Panc1 (cell line): Measurements from ENCODE around the gene SLAIN2. TPM values are rescaled to one million over a fixed set of nuclear protein-coding genes. Genes with fewer than 3 reads are reported as not detected.

Experiments used
- ATAC-seq: fragments of 200-7000 bp; cut with Tn5 transposase; 2 replicates; pipeline ENCODE4 v1.9.1; 2020; ENCODE audit warnings: mild to moderate bottlenecking, moderate library complexity
- BruUV-seq: library from RNA; stranded (reverse); fragments of 400-500 nt; replicated peaks from 2 replicates; lab custom pipeline; 2021; lab: Mats Ljungman, UMichigan
- CTCF ChIA-PET: fragments of 300-600 bp; sonication (Branson Sonifier 250); formaldehyde crosslinking; loops from one replicate; lab custom pipeline; 2022; ENCODE audit warnings: antibody characterized with exemption; lab: Charles Lee
- POLR2A ChIA-PET: fragments of 300-600 bp; sonication (Branson Sonifier 250); formaldehyde crosslinking; loops from one replicate; lab custom pipeline; 2022; ENCODE audit warnings: antibody characterized with exemption; lab: Charles Lee
- DNase-seq: peaks from one replicate; pipeline ENCODE4 v3.0.0-alpha.2; 2010; ENCODE audit warnings: low read depth, low spot score
- H3K27ac ChIP-seq: 2 replicates; pipeline ENCODE4 v1.5.1; 2011; ENCODE audit warnings: mild to moderate bottlenecking, low read length, inconsistent platforms
- H3K27me3 ChIP-seq: fragments of 200-500 bp; sonication (Bioruptor generic); 2 replicates; pipeline ENCODE4 v1.6.0; 2014; ENCODE audit warnings: low read length, inconsistent platforms; ENCODE audit not compliant: control insufficient read depth, insufficient read depth
- H3K36me3 ChIP-seq: fragments of 200-500 bp; sonication (Bioruptor generic); 2 replicates; pipeline ENCODE4 v1.5.1; 2014; ENCODE audit warnings: inconsistent platforms, mild to moderate bottlenecking, low read length, moderate library complexity; ENCODE audit not compliant: control insufficient read depth, insufficient read depth
- H3K4me1 ChIP-seq: 2 replicates; pipeline ENCODE4 v1.5.1; 2011; ENCODE audit warnings: inconsistent platforms, mild to moderate bottlenecking, low read length, moderate library complexity; ENCODE audit not compliant: control insufficient read depth, insufficient read depth
- H3K4me3 ChIP-seq, 2 experiments: 2 replicates each; pipeline ENCODE4 v1.5.1; 2011 to 2012; ENCODE audit warnings: low read depth in 2 of 2, low read length in 2 of 2, mild to moderate bottlenecking in 2 of 2, inconsistent platforms in 1 of 2, moderate library complexity in 1 of 2
- H3K9me3 ChIP-seq: fragments of 200-500 bp; sonication (Bioruptor generic); 2 replicates; pipeline ENCODE4 v1.5.1; 2014; ENCODE audit warnings: low read depth, mild to moderate bottlenecking, inconsistent platforms, low read length, moderate library complexity; ENCODE audit not compliant: control insufficient read depth, insufficient read depth
- CTCF ChIP-seq: fragments of 450-650 bp; IDR thresholded peaks from 2 replicates; pipeline ENCODE4 v1.5.1; 2017; ENCODE audit warnings: mild to moderate bottlenecking
- POLR2AphosphoS5 ChIP-seq: IDR thresholded peaks from 2 replicates; pipeline ENCODE4 v1.6.1; 2012; ENCODE audit warnings: mild to moderate bottlenecking, low read depth, low read length, moderate library complexity
- SIN3A ChIP-seq: IDR thresholded peaks from 2 replicates; pipeline ENCODE4 v1.6.1; 2012; ENCODE audit warnings: low read depth, mild to moderate bottlenecking, low read length, moderate library complexity, borderline replicate concordance; ENCODE audit not compliant: insufficient read depth
- TCF7L2 ChIP-seq: IDR thresholded peaks from 2 replicates; pipeline ENCODE4 v1.6.1; 2011; ENCODE audit warnings: mild to moderate bottlenecking, low read depth, low read length, inconsistent platforms
- in situ Hi-C: cut with HindIII; loops from 2 replicates; pipeline ENCODE4 v1.10.0; 2016; ENCODE audit warnings: low sequenced_read_pairs, low pct_unique_long_range_greater_than_20kb
- intact Hi-C: fragments of 100-400 bp; cut with micrococcal nuclease; formaldehyde crosslinking; loops from one replicate; pipeline ENCODE4 v1.10.0; 2022; ENCODE audit not compliant: unreplicated experiment
- total RNA-seq: library from RNA; stranded (reverse); gene quantifications from one replicate; pipeline ENCODE4 v1.2.1, GENCODE V29; 2021; ENCODE audit not compliant: unreplicated experiment
- TF ChIP-seq, protein P1 (sequence below), 2 experiments: IDR thresholded peaks; 2 replicates each; pipeline ENCODE4 v1.6.1; 2011 to 2012; ENCODE audit warnings: low read depth in 2 of 2, control low read depth in 1 of 2, low read length in 1 of 2, mild to moderate bottlenecking in 1 of 2, moderate library complexity in 1 of 2; ENCODE audit not compliant: insufficient read depth in 1 of 2

SLAIN2 gene
- total RNA-seq, 1 experiment from 2014 or later: 53.2 TPM

DNA sequence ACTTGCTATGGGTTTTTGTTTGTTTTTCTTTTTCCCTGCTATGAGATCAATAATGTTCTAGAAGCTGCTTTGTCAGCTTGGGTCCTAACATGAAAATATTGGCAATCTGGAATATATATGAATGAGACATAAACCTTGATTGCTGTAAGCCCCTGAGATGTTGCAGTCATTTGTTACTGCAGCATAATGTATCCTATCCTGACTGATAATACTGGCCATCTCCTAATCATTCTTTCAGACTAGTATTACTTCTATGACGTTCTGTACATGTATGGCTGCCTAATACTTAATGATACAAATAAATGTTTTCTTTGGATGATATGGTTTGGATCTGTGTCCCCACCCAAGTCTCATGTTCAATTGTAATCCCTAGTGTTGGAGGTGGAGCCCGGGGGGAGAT lies 19.3 kb upstream of the SLAIN2 start:
- Histone ChIP-seq H3K4me1 (no peaks in the 10 kb centered on the region), H3K27me3 (no peaks in the 10 kb centered on the region), H3K4me3 (no peak overlapping the region), H3K36me3 (no peaks in the 10 kb centered on the region), H3K9me3 (no peaks in the 10 kb centered on the region), H3K27ac (no peak overlapping the region)
- no peak for DNase-seq
- BruUV-seq: no TSS peak
- no peak for ATAC-seq
- TF ChIP-seq SIN3A: no peak
- no peak for TF ChIP-seq TCF7L2
- no peak for TF ChIP-seq CTCF
- no peak for TF ChIP-seq POLR2AphosphoS5
- TF ChIP-seq, protein P1, sequence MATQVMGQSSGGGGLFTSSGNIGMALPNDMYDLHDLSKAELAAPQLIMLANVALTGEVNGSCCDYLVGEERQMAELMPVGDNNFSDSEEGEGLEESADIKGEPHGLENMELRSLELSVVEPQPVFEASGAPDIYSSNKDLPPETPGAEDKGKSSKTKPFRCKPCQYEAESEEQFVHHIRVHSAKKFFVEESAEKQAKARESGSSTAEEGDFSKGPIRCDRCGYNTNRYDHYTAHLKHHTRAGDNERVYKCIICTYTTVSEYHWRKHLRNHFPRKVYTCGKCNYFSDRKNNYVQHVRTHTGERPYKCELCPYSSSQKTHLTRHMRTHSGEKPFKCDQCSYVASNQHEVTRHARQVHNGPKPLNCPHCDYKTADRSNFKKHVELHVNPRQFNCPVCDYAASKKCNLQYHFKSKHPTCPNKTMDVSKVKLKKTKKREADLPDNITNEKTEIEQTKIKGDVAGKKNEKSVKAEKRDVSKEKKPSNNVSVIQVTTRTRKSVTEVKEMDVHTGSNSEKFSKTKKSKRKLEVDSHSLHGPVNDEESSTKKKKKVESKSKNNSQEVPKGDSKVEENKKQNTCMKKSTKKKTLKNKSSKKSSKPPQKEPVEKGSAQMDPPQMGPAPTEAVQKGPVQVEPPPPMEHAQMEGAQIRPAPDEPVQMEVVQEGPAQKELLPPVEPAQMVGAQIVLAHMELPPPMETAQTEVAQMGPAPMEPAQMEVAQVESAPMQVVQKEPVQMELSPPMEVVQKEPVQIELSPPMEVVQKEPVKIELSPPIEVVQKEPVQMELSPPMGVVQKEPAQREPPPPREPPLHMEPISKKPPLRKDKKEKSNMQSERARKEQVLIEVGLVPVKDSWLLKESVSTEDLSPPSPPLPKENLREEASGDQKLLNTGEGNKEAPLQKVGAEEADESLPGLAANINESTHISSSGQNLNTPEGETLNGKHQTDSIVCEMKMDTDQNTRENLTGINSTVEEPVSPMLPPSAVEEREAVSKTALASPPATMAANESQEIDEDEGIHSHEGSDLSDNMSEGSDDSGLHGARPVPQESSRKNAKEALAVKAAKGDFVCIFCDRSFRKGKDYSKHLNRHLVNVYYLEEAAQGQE (IDR thresholded peaks at IDR 0.05; ENCODE audit: insufficient read depth in 1 of 2, low read depth in 2 of 2, low read length in 1 of 2): no peak
- in situ Hi-C loops: no loop called here
- POLR2A ChIA-PET: no interaction called here
- intact Hi-C loops: no loop called here
- CTCF ChIA-PET: no interaction called here

- ChIA-PET CTCF (no interaction called here), POLR2A (no interaction called here)
- in situ Hi-C loops: no loop called here
Measured at GRCh38 chr4:48324281-48324680, 17.0 kb upstream of the SLAIN2 start.

DNA sequence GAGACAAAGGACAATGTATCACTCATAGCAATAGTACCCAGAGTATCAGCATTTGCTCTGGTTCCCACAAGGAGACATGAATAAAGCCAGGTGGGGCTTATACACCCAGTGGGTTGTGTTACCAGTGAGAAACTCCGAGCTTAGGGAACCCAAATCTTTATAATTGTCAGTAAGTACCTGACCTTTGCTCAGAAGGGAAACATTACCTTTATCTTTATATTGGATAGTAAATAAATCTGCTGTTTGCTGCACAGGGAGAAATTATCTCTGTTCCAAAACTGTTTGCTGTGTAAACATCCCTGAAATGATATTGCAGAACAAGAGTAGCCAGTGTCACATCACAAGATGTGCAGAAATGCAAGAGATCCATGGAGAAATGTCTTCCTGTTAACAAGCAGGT lies 12.1 kb upstream of the SLAIN2 start:
- no peak for ATAC-seq
- ChIA-PET CTCF (no interaction called here), POLR2A (no interaction called here)
- no peak overlapping the region for H3K4me3 ChIP-seq
- no peaks in the 10 kb centered on the region for H3K4me1 ChIP-seq
- H3K9me3 ChIP-seq: no peaks in the 10 kb centered on the region
- intact Hi-C loops: no loop called here
- in situ Hi-C loops: no loop called here
- H3K36me3 ChIP-seq: no peaks in the 10 kb centered on the region
- H3K27ac ChIP-seq: no peak overlapping the region
- H3K27me3 ChIP-seq: no peaks in the 10 kb centered on the region
- no peak for DNase-seq
- no TSS peak for BruUV-seq
- TF ChIP-seq, protein P1 (IDR thresholded peaks at IDR 0.05; ENCODE audit: insufficient read depth in 1 of 2, low read depth in 2 of 2, low read length in 1 of 2): no peak
- TF ChIP-seq SIN3A (no peak), TCF7L2 (no peak), POLR2AphosphoS5 (no peak), CTCF (no peak)

More at GRCh38 chr4:48324281-48324680, 17.0 kb upstream of the SLAIN2 start:
- no TSS peak for BruUV-seq
- no peak overlapping the region for H3K4me3 ChIP-seq
- no peak overlapping the region for H3K27ac ChIP-seq
- no peak for ATAC-seq
- no peaks in the 10 kb centered on the region for H3K36me3 ChIP-seq
- H3K4me1 ChIP-seq: no peaks in the 10 kb centered on the region
- no peak for TF ChIP-seq SIN3A
- intact Hi-C loops: no loop called here
- no peaks in the 10 kb centered on the region for H3K27me3 ChIP-seq
- DNase-seq: no peak
- H3K9me3 ChIP-seq: no peaks in the 10 kb centered on the region
